Neural progenitor cell (in vitro differentiated cells): Measurements from ENCODE around the gene COL20A1. TPM values are rescaled to one million over a fixed set of nuclear protein-coding genes. Genes with fewer than 3 reads are reported as not detected.
"Not testable (repeated sequence)": the region's sequence is repeated elsewhere in the genome, so short reads cannot be mapped to it uniquely, and the experiment has no call there.

Experiments used
- DNase-seq: peaks from one replicate; pipeline ENCODE4 v3.0.0-alpha.2; 2016; ENCODE audit warnings: low spot score
- H2AFZ ChIP-seq: fragments of 200-600 bp; sonication (generic); replicated peaks from 2 replicates; pipeline ENCODE4 v1.6.1; 2016; ENCODE audit warnings: antibody characterized with exemption
- H3F3A ChIP-seq: fragments of 200-600 bp; sonication (generic); 2 replicates; pipeline ENCODE4 v1.6.1; 2016; ENCODE audit warnings: antibody characterized with exemption, low read depth
- H3K27ac ChIP-seq: fragments of 200-600 bp; sonication (generic); 2 replicates; pipeline ENCODE4 v1.5.1; 2016; ENCODE audit warnings: mild to moderate bottlenecking
- H3K27me3 ChIP-seq: fragments of 200-600 bp; sonication (generic); 2 replicates; pipeline ENCODE4 v1.6.1; 2016; ENCODE audit warnings: mild to moderate bottlenecking, moderate library complexity
- H3K36me3 ChIP-seq: fragments of 200-600 bp; sonication (generic); 2 replicates; pipeline ENCODE4 v1.5.1; 2016
- H3K4me1 ChIP-seq: fragments of 200-600 bp; sonication (generic); 2 replicates; pipeline ENCODE4 v1.6.1; 2016; ENCODE audit warnings: mixed run types
- H3K4me2 ChIP-seq: fragments of 200-600 bp; sonication (generic); 2 replicates; pipeline ENCODE4 v1.6.1; 2016
- H3K4me3 ChIP-seq: fragments of 200-600 bp; sonication (generic); 2 replicates; pipeline ENCODE4 v1.5.1; 2016
- H3K79me2 ChIP-seq: fragments of 200-600 bp; sonication (generic); 2 replicates; pipeline ENCODE4 v1.6.1; 2016; ENCODE audit warnings: low read depth
- H3K9ac ChIP-seq: fragments of 200-600 bp; sonication (generic); 2 replicates; pipeline ENCODE4 v1.6.1; 2016
- H3K9me3 ChIP-seq: fragments of 200-600 bp; sonication (generic); 2 replicates; pipeline ENCODE4 v1.5.1; 2016; ENCODE audit warnings: low read depth
- H4K20me1 ChIP-seq: fragments of 200-600 bp; sonication (generic); 2 replicates; pipeline ENCODE4 v1.6.1; 2016; ENCODE audit warnings: low read depth
- H3K27ac Mint-ChIP-seq: 3 replicates; pipeline ENCODE4 v1.8.0; 2021; ENCODE audit warnings: mixed read lengths
- H3K27me3 Mint-ChIP-seq: 2 replicates; pipeline ENCODE4 v1.8.0; 2022; ENCODE audit warnings: low read depth, mild to moderate bottlenecking, inconsistent platforms, moderate library complexity, mixed read lengths; ENCODE audit not compliant: insufficient read depth
- H3K36me3 Mint-ChIP-seq: 3 replicates; pipeline ENCODE4 v1.8.0; 2021; ENCODE audit warnings: mixed read lengths
- H3K4me1 Mint-ChIP-seq: 3 replicates; pipeline ENCODE4 v1.8.0; 2021; ENCODE audit warnings: mixed read lengths
- H3K4me3 Mint-ChIP-seq: 3 replicates; pipeline ENCODE4 v1.8.0; 2021; ENCODE audit warnings: mild to moderate bottlenecking, moderate library complexity, mixed read lengths
- H3K9me3 Mint-ChIP-seq: 3 replicates; pipeline ENCODE4 v1.8.0; 2020; ENCODE audit warnings: mixed read lengths
- CTCF ChIP-seq: fragments of 200-600 bp; sonication (generic); IDR thresholded peaks from 2 replicates; pipeline ENCODE4 v1.5.1; 2017; ENCODE audit warnings: antibody characterized with exemption, mild to moderate bottlenecking
- EZH2 ChIP-seq: fragments of 200-600 bp; sonication (generic); IDR thresholded peaks from 2 replicates; pipeline ENCODE4 v1.6.1; 2017; ENCODE audit warnings: antibody characterized with exemption, mild to moderate bottlenecking, moderate library complexity
- EZH2phosphoT487 ChIP-seq: fragments of 200-600 bp; sonication (generic); IDR thresholded peaks from 2 replicates; pipeline ENCODE4 v1.6.1; 2017; ENCODE audit warnings: antibody characterized with exemption
- total RNA-seq: library from RNA; depleted of rRNA; stranded (reverse); fragments of >200 nt; gene quantifications from 2 replicates; pipeline ENCODE4 v1.2.3, GENCODE V29; 2015; ENCODE audit warnings: low replicate concordance

The COL20A1 gene
- total RNA-seq, 1 donor from 2014 or later = 0.37 TPM

- Histone ChIP-seq H3K9me3 (no peaks in the 10 kb centered on the region), H3K79me2 (no peaks in the 10 kb centered on the region), H3K4me2 (no peak overlapping the region), H3K4me1 (no peaks in the 10 kb centered on the region), H3K4me3 (no peak overlapping the region), H3F3A (peaks cover 8% of the 10 kb centered on the region), H3K36me3 (no peaks in the 10 kb centered on the region), H2AFZ (no peak overlapping the region), H3K27me3 (peaks cover 19% of the 10 kb centered on the region), H4K20me1 (no peaks in the 10 kb centered on the region), H3K27ac (no peak overlapping the region), H3K9ac (no peak overlapping the region)
- DNase-seq = no peak
- TF ChIP-seq EZH2phosphoT487 (no peak), EZH2 (no peak), CTCF (no peak)
- peaks cover 4% of the 10 kb centered on the region for H3K4me1 Mint-ChIP-seq
- no peaks in the 10 kb centered on the region for H3K36me3 Mint-ChIP-seq
- H3K27ac Mint-ChIP-seq = no peak overlapping the region
- H3K9me3 Mint-ChIP-seq = no peaks in the 10 kb centered on the region
- no peak overlapping the region for H3K4me3 Mint-ChIP-seq
- H3K27me3 Mint-ChIP-seq = peaks cover 24% of the 10 kb centered on the region
These were observed 10.2 kb downstream of the COL20A1 start for GRCh38 chr20:63303095-63303666.

GRCh38 chr20:63305393-63305792, 12.4 kb downstream of the COL20A1 start:
- Histone ChIP-seq H3K79me2 (no peaks in the 10 kb centered on the region), H3F3A (peaks cover 8% of the 10 kb centered on the region), H3K4me2 (no peak overlapping the region), H2AFZ (no peak overlapping the region), H4K20me1 (peaks cover 4% of the 10 kb centered on the region), H3K4me3 (no peak overlapping the region), H3K9ac (no peak overlapping the region), H3K9me3 (no peaks in the 10 kb centered on the region), H3K36me3 (no peaks in the 10 kb centered on the region), H3K27me3 (peaks cover 11% of the 10 kb centered on the region), H3K27ac (no peak overlapping the region), H3K4me1 (peaks cover 3% of the 10 kb centered on the region)
- TF ChIP-seq EZH2phosphoT487 (no peak), CTCF (no peak), EZH2 (no peak)
- Mint-ChIP-seq H3K4me3 (no peak overlapping the region), H3K9me3 (no peaks in the 10 kb centered on the region), H3K36me3 (no peaks in the 10 kb centered on the region), H3K27me3 (peaks cover 16% of the 10 kb centered on the region), H3K27ac (no peak overlapping the region), H3K4me1 (peaks cover 9% of the 10 kb centered on the region)
- DNase-seq = no peak

- H3K4me1 ChIP-seq, H3K9me3 ChIP-seq, H3K9ac ChIP-seq, H3K27ac ChIP-seq, H3K36me3 Mint-ChIP-seq, H3K4me3 ChIP-seq, H3K79me2 ChIP-seq, H3K27me3 ChIP-seq, H3K4me2 ChIP-seq, DNase-seq, H3K27ac Mint-ChIP-seq, H2AFZ ChIP-seq, H3F3A ChIP-seq, H3K36me3 ChIP-seq, H3K4me3 Mint-ChIP-seq, H4K20me1 ChIP-seq, H3K9me3 Mint-ChIP-seq: not testable (repeated sequence)
- peaks cover 12% of the 10 kb centered on the region for H3K4me1 Mint-ChIP-seq
- peaks cover 13% of the 10 kb centered on the region for H3K27me3 Mint-ChIP-seq
These were observed 13.1 kb downstream of the COL20A1 start for GRCh38 chr20:63305933-63306672.
